Mesenchymal stem cell (in vitro differentiated cells and primary cell): ENCODE data around the gene DNHD1.
A peak's percentile ranks its signal among the peaks of the same experiment; 100 is the strongest.

Experiments used
- DNase-seq: peaks from one replicate; pipeline ENCODE4 v3.0.0-alpha.2; 2013
- H2AFZ ChIP-seq: one replicate; pipeline ENCODE4 v1.6.1; 2013; ENCODE audit warnings: low read depth, mild to moderate bottlenecking, control low read depth, inconsistent platforms, low read length, moderate library complexity
- H2AK5ac ChIP-seq: 2 replicates; pipeline ENCODE4 v1.6.1; 2013; ENCODE audit warnings: low read length, moderate library complexity, mild to moderate bottlenecking, inconsistent platforms; ENCODE audit not compliant: severe bottlenecking
- H2BK120ac ChIP-seq: one replicate; pipeline ENCODE4 v1.6.1; 2013; ENCODE audit warnings: low read depth, mild to moderate bottlenecking, inconsistent platforms, low read length, moderate library complexity
- H2BK12ac ChIP-seq, 2 experiments: one replicate each; pipeline ENCODE4 v1.6.1; 2013; ENCODE audit warnings: inconsistent platforms in 2 of 2, low read length in 2 of 2, mild to moderate bottlenecking in 2 of 2, moderate library complexity in 2 of 2, control low read depth in 1 of 2
- H2BK15ac ChIP-seq: one replicate; pipeline ENCODE4 v1.6.1; 2013; ENCODE audit warnings: mild to moderate bottlenecking, low read depth, inconsistent platforms; ENCODE audit not compliant: poor library complexity, severe bottlenecking
- H2BK5ac ChIP-seq: 2 replicates; pipeline ENCODE4 v1.6.1; 2013; ENCODE audit warnings: low read depth, mild to moderate bottlenecking, low read length, control low read depth, inconsistent platforms; ENCODE audit not compliant: poor library complexity, severe bottlenecking
- H3K14ac ChIP-seq, 2 experiments: one replicate each; pipeline ENCODE4 v1.6.1; 2013; ENCODE audit warnings: inconsistent platforms in 2 of 2, low read length in 2 of 2, control low read depth in 1 of 2, mild to moderate bottlenecking in 1 of 2, moderate library complexity in 1 of 2
- H3K18ac ChIP-seq, 2 experiments: one replicate each; pipeline ENCODE4 v1.6.1; 2013; ENCODE audit warnings: inconsistent platforms in 2 of 2, low read length in 2 of 2, control low read depth in 1 of 2, low read depth in 1 of 2, mild to moderate bottlenecking in 1 of 2
- H3K23ac ChIP-seq, 2 experiments: one replicate each; pipeline ENCODE4 v1.6.1; 2013; ENCODE audit warnings: inconsistent platforms in 2 of 2, low read length in 2 of 2, mild to moderate bottlenecking in 2 of 2, moderate library complexity in 2 of 2, control low read depth in 1 of 2
- H3K27ac ChIP-seq: 2 replicates; pipeline ENCODE4 v1.5.1; 2013; ENCODE audit warnings: mild to moderate bottlenecking, moderate library complexity, low read length, control low read depth, inconsistent platforms; ENCODE audit not compliant: poor library complexity, severe bottlenecking
- H3K27me3 ChIP-seq, 2 experiments: 2 replicates each; pipeline versions ENCODE4 v1.6.1 to v1.7.0; 2013; ENCODE audit warnings: low read length in 2 of 2, mild to moderate bottlenecking in 2 of 2, moderate library complexity in 2 of 2, control low read depth in 1 of 2, inconsistent platforms in 1 of 2; ENCODE audit not compliant: control insufficient read depth in 1 of 2, insufficient read depth in 1 of 2
- H3K36me3 ChIP-seq, 2 experiments: 2 replicates each; pipeline versions ENCODE4 v1.6.1 to v1.7.0; 2013; ENCODE audit warnings: low read length in 2 of 2, control low read depth in 1 of 2, inconsistent platforms in 1 of 2, low read depth in 1 of 2, mild to moderate bottlenecking in 1 of 2; ENCODE audit not compliant: insufficient read depth in 2 of 2, control insufficient read depth in 1 of 2
- H3K4ac ChIP-seq, 2 experiments: one replicate each; pipeline ENCODE4 v1.6.1; 2013; ENCODE audit warnings: inconsistent platforms in 2 of 2, low read length in 2 of 2, mild to moderate bottlenecking in 2 of 2, moderate library complexity in 2 of 2, control low read depth in 1 of 2, low read depth in 1 of 2
- H3K4me1 ChIP-seq: 2 replicates; pipeline ENCODE4 v1.6.1; 2013; ENCODE audit warnings: low read depth, low read length, control low read depth; ENCODE audit not compliant: control insufficient read depth, insufficient read depth
- H3K4me2 ChIP-seq: 2 replicates; pipeline ENCODE4 v1.6.1; 2013; ENCODE audit warnings: low read length, mild to moderate bottlenecking, inconsistent platforms; ENCODE audit not compliant: poor library complexity, severe bottlenecking
- H3K4me3 ChIP-seq, 2 experiments: 2 replicates each; pipeline versions ENCODE4 v1.5.1 to v1.7.0; 2013; ENCODE audit warnings: low read length in 2 of 2, mild to moderate bottlenecking in 2 of 2, control low read depth in 1 of 2, low read depth in 1 of 2; ENCODE audit not compliant: insufficient read depth in 1 of 2
- H3K79me1 ChIP-seq: replicated peaks from 2 replicates; pipeline ENCODE4 v1.6.1; 2013; ENCODE audit warnings: mild to moderate bottlenecking, control low read depth, low read length, inconsistent platforms; ENCODE audit not compliant: poor library complexity, severe bottlenecking
- H3K9ac ChIP-seq: 2 replicates; pipeline ENCODE4 v1.7.0; 2013; ENCODE audit warnings: mild to moderate bottlenecking, low read length, moderate library complexity
- H3K9me3 ChIP-seq: 2 replicates; pipeline ENCODE4 v1.7.0; 2013; ENCODE audit warnings: mild to moderate bottlenecking, low read length; ENCODE audit not compliant: control insufficient read depth
- H4K8ac ChIP-seq: one replicate; pipeline ENCODE4 v1.6.1; 2013; ENCODE audit warnings: inconsistent platforms, mild to moderate bottlenecking, low read length, moderate library complexity
- H4K91ac ChIP-seq: one replicate; pipeline ENCODE4 v1.6.1; 2013; ENCODE audit warnings: mild to moderate bottlenecking, low read length, inconsistent platforms
- WGBS: methylation state at CpG from one replicate; pipeline ENCODE4 v1.1.7; 2013; ENCODE audit warnings: mixed read lengths; 5-methylcytosine and 5-hydroxymethylcytosine counted together

DNHD1 gene

GRCh38 chr11:6615882-6616585 is 119.0 kb downstream of the DNHD1 start:
- Histone ChIP-seq H3K4me2 (no peak overlapping the region), H4K91ac (no peak overlapping the region), H3K4ac (no peak overlapping the region), H2BK120ac (peak overlapping the region; percentile 0), H3K9me3 (no peaks in the 10 kb centered on the region), H4K8ac (no peak overlapping the region), H3K4me3 (no peak overlapping the region), H3K36me3 (peaks cover 39 to 46% of the 10 kb centered on the region in 2 experiments), H2BK15ac (no peak overlapping the region), H3K9ac (no peak overlapping the region), H2AFZ (no peak overlapping the region), H3K79me1 (peaks cover 24% of the 10 kb centered on the region), H3K18ac (no peak overlapping the region), H2BK5ac (no peak overlapping the region), H3K27me3 (peaks cover 0 to 1% of the 10 kb centered on the region in 2 experiments), H3K14ac (no peak overlapping the region), H2BK12ac (peak overlapping the region in 1 of 2 experiments; percentile 15), H3K23ac (no peak overlapping the region), H2AK5ac (no peak overlapping the region), H3K27ac (no peak overlapping the region), H3K4me1 (peaks cover 27% of the 10 kb centered on the region)
- peak; percentile 60 for DNase-seq
- WGBS = 71% methylated on average over 8 of the region's 9 CpGs

- Histone ChIP-seq H3K79me1 (peaks cover 24% of the 10 kb centered on the region), H3K27ac (no peak overlapping the region), H3K18ac (peak overlapping the region in 1 of 2 experiments; percentile 39), H4K91ac (peak overlapping the region; percentile 64), H4K8ac (peak overlapping the region; percentile 61), H3K4me2 (no peak overlapping the region), H3K9me3 (no peaks in the 10 kb centered on the region), H2AK5ac (peak overlapping the region; percentile 19), H2AFZ (no peak overlapping the region), H3K4ac (peak overlapping the region; percentile 24 to 41), H3K9ac (no peak overlapping the region), H3K27me3 (peaks cover 0 to 4% of the 10 kb centered on the region in 2 experiments), H2BK15ac (peak overlapping the region; percentile 19), H2BK12ac (peak overlapping the region; percentile 20 to 90), H3K23ac (no peak overlapping the region), H3K4me3 (peak overlapping the region in 1 of 2 experiments; percentile 97), H3K4me1 (peaks cover 25% of the 10 kb centered on the region), H3K36me3 (peaks cover 34 to 42% of the 10 kb centered on the region in 2 experiments), H2BK5ac (no peak overlapping the region), H2BK120ac (peak overlapping the region; percentile 0), H3K14ac (peak overlapping the region in 1 of 2 experiments; percentile 37)
- no peak for DNase-seq
- WGBS = 92% methylated on average over 12 of the region's 14 CpGs
Observed at GRCh38 chr11:6616596-6617250, 119.6 kb downstream of the DNHD1 start.

- H3K9ac ChIP-seq = peak overlapping the region; percentile 99
- H3K36me3 ChIP-seq = peaks cover 34 to 42% of the 10 kb centered on the region in 2 experiments
- H2BK15ac ChIP-seq = no peak overlapping the region
- H3K27ac ChIP-seq = no peak overlapping the region
- peak overlapping the region; percentile 19 for H2AK5ac ChIP-seq
- peaks cover 24% of the 10 kb centered on the region for H3K79me1 ChIP-seq
- peak overlapping the region in 1 of 2 experiments; percentile 31 for H3K14ac ChIP-seq
- no peak overlapping the region for H2AFZ ChIP-seq
- peaks cover 25% of the 10 kb centered on the region for H3K4me1 ChIP-seq
- H3K9me3 ChIP-seq = no peaks in the 10 kb centered on the region
- H4K8ac ChIP-seq = peak overlapping the region; percentile 61
- peak; percentile 89 for DNase-seq
- H3K4ac ChIP-seq = peak overlapping the region; percentile 24 to 41
- H2BK12ac ChIP-seq = peak overlapping the region; percentile 20 to 90
- H3K23ac ChIP-seq = no peak overlapping the region
- 68% methylated on average over 5 of the region's 5 CpGs for WGBS
- no peak overlapping the region for H3K4me2 ChIP-seq
- peak overlapping the region; percentile 10 to 46 for H3K18ac ChIP-seq
- H3K4me3 ChIP-seq = peak overlapping the region in 1 of 2 experiments; percentile 97
- H3K27me3 ChIP-seq = peaks cover 0 to 4% of the 10 kb centered on the region in 2 experiments
- no peak overlapping the region for H2BK5ac ChIP-seq
- peak overlapping the region; percentile 64 for H4K91ac ChIP-seq
- peak overlapping the region; percentile 39 for H2BK120ac ChIP-seq
Observed at GRCh38 chr11:6617315-6617781, 120.3 kb downstream of the DNHD1 start.
